ENCODE measurements around the gene WTIP. TPM values are rescaled to one million over a fixed set of nuclear protein-coding genes. Genes with fewer than 3 reads are reported as not detected.

The WTIP gene
- total RNA-seq, 2 donors from 2014 or later, result 45.4 to 48.6 TPM

DNA sequence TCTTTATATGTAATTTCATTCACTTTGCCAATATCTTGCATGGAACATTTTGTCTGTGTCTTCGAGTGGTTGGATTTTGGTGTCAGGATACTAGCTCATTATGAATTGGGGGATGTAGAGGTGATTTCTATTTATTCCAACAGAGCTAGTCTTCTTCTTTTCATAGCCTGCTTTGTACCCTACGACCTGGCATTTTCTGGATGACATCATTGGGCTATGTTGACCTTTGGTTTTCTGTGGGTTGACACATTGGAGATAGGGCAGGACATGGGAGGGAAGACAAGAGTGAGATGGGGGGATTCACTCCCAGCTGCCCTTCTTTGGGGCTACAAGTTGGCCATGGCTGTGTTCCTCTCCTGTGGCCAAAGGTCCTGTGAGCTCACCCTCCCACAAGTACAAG is 38.0 kb downstream of the WTIP start:
- H3K4me1 Mint-ChIP-seq, result no peaks in the 10 kb centered on the region

DNA sequence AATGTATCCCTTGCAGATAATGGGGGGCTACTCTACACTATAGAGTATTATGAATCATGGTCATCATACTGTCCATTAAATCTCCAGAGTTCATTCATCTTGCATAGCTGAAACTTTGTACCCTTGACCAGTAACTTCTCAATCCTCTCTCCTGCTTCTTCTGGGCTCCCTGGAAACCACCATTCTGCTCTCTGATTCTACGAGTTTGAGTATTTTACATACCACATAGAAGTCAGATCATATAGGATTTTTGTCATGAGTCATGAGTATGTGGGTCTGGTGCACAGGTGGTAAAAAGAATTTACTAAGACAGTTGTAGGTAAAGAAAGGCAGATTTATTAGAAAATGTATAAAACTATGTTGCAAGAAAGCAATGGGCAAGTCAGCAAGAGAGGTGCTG is 41.9 kb downstream of the WTIP start:
- H3K27ac ChIP-seq (ENCODE audit: low read depth, low read length), result no peak overlapping the region
- WGBS, 2 experiments (ENCODE audit: insufficient coverage in 1 of 2, insufficient read length in 1 of 2), result 89% methylated on average over 1 of the region's 1 CpG; no CpG with 5 or more reads in 1 of the 2 experiments
- Mint-ChIP-seq H3K4me1 (no peaks in the 10 kb centered on the region), H3K4me3 (no peak overlapping the region), H3K9me3 (peaks cover 23% of the 10 kb centered on the region), H3K27me3 (ENCODE audit: insufficient read depth) (peaks cover 5% of the 10 kb centered on the region), H3K27ac (no peak overlapping the region), H3K36me3 (ENCODE audit: low read depth) (no peaks in the 10 kb centered on the region)
- TF ChIP-seq, protein P1, sequence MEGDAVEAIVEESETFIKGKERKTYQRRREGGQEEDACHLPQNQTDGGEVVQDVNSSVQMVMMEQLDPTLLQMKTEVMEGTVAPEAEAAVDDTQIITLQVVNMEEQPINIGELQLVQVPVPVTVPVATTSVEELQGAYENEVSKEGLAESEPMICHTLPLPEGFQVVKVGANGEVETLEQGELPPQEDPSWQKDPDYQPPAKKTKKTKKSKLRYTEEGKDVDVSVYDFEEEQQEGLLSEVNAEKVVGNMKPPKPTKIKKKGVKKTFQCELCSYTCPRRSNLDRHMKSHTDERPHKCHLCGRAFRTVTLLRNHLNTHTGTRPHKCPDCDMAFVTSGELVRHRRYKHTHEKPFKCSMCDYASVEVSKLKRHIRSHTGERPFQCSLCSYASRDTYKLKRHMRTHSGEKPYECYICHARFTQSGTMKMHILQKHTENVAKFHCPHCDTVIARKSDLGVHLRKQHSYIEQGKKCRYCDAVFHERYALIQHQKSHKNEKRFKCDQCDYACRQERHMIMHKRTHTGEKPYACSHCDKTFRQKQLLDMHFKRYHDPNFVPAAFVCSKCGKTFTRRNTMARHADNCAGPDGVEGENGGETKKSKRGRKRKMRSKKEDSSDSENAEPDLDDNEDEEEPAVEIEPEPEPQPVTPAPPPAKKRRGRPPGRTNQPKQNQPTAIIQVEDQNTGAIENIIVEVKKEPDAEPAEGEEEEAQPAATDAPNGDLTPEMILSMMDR (conservative IDR thresholded peaks at IDR 0.05), result no peak
- H3K36me3 ChIP-seq (ENCODE audit: control insufficient read depth, insufficient read depth, low read length), result no peaks in the 10 kb centered on the region
- H3K4me1 ChIP-seq (ENCODE audit: control insufficient read depth, insufficient read depth, low read length), result no peaks in the 10 kb centered on the region
- no peak overlapping the region for H3K4me3 ChIP-seq (ENCODE audit: low read length)
- H3K9me3 ChIP-seq (ENCODE audit: control insufficient read depth, low read length), result peaks cover 13% of the 10 kb centered on the region
- peaks cover 8% of the 10 kb centered on the region for H3K27me3 ChIP-seq (ENCODE audit: control insufficient read depth, insufficient read depth, low read length, poor library complexity, severe bottlenecking)
- no peak for DNase-seq
- H3K9ac ChIP-seq (ENCODE audit: extremely low read depth, low read length, poor library complexity, severe bottlenecking), result no peak overlapping the region

More for the DNA sequence above, 38.0 kb downstream of the WTIP start:
- H3K27ac Mint-ChIP-seq, result no peak overlapping the region
- no peaks in the 10 kb centered on the region for H3K36me3 ChIP-seq (ENCODE audit: control insufficient read depth, insufficient read depth, low read length)
- H3K27ac ChIP-seq (ENCODE audit: low read depth, low read length), result no peak overlapping the region
- no peak for DNase-seq
- no peaks in the 10 kb centered on the region for H3K36me3 Mint-ChIP-seq (ENCODE audit: low read depth)
- 61% methylated on average over 2 of the region's 2 CpGs; no CpG with 5 or more reads in 1 of the 2 experiments for WGBS, 2 experiments (ENCODE audit: insufficient coverage in 1 of 2, insufficient read length in 1 of 2)
- peaks cover 13% of the 10 kb centered on the region for H3K9me3 ChIP-seq (ENCODE audit: control insufficient read depth, low read length)
- no peak overlapping the region for H3K4me3 Mint-ChIP-seq
- H3K4me3 ChIP-seq (ENCODE audit: low read length), result no peak overlapping the region
- H3K27me3 ChIP-seq (ENCODE audit: control insufficient read depth, insufficient read depth, low read length, poor library complexity, severe bottlenecking), result no peaks in the 10 kb centered on the region
- peaks cover 23% of the 10 kb centered on the region for H3K9me3 Mint-ChIP-seq
- TF ChIP-seq, protein P1 (conservative IDR thresholded peaks at IDR 0.05), result no peak
- H3K4me1 ChIP-seq (ENCODE audit: control insufficient read depth, insufficient read depth, low read length), result no peaks in the 10 kb centered on the region
- no peaks in the 10 kb centered on the region for H3K27me3 Mint-ChIP-seq (ENCODE audit: insufficient read depth)
- no peak overlapping the region for H3K9ac ChIP-seq (ENCODE audit: extremely low read depth, low read length, poor library complexity, severe bottlenecking)

DNA sequence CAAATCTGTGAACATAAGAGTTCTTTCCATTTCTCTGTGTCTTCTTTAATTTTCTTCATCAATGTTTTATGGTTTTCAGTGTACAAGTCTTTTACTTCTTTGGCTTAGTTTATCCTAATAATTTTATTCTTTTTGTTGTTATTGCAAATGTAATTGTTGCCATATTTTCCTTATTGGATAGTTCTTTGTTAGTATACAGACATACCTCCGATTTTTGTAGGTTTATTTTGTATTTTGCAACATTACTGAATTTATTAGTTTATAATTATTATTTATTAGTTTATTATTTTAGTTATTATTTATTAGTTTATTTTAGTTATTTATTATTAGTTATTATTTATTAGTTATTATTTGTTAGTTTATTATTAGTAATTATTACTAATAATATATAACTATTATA is 43.4 kb downstream of the WTIP start:
- Mint-ChIP-seq H3K9me3 (peaks cover 20% of the 10 kb centered on the region), H3K27ac (no peak overlapping the region), H3K4me3 (no peak overlapping the region), H3K27me3 (ENCODE audit: insufficient read depth) (peaks cover 18% of the 10 kb centered on the region), H3K36me3 (ENCODE audit: low read depth) (no peaks in the 10 kb centered on the region), H3K4me1 (no peaks in the 10 kb centered on the region)
- Histone ChIP-seq H3K4me3 (ENCODE audit: low read length) (no peak overlapping the region), H3K36me3 (ENCODE audit: control insufficient read depth, insufficient read depth, low read length) (no peaks in the 10 kb centered on the region), H3K4me1 (ENCODE audit: control insufficient read depth, insufficient read depth, low read length) (no peaks in the 10 kb centered on the region), H3K27me3 (ENCODE audit: control insufficient read depth, insufficient read depth, low read length, poor library complexity, severe bottlenecking) (peaks cover 20% of the 10 kb centered on the region), H3K27ac (ENCODE audit: low read depth, low read length) (no peak overlapping the region), H3K9me3 (ENCODE audit: control insufficient read depth, low read length) (peaks cover 13% of the 10 kb centered on the region), H3K9ac (ENCODE audit: extremely low read depth, low read length, poor library complexity, severe bottlenecking) (no peak overlapping the region)
- TF ChIP-seq, protein P1 (conservative IDR thresholded peaks at IDR 0.05), result no peak
- no peak for DNase-seq
- 80% methylated on average over 1 of the region's 1 CpG; no CpG with 5 or more reads in 1 of the 2 experiments for WGBS, 2 experiments (ENCODE audit: insufficient coverage in 1 of 2, insufficient read length in 1 of 2)
